Frontal cortex (tissue), 4 donors: ENCODE data around the gene RDH11. TPM values are rescaled to one million over a fixed set of nuclear protein-coding genes. Genes with fewer than 3 reads are reported as not detected.
"Not testable (repeated sequence)": the region's sequence is repeated elsewhere in the genome, so short reads cannot be mapped to it uniquely, and the experiment has no call there.

ENCODE experiments used
- DNase-seq, 2 donors: peaks; one replicate each; pipeline ENCODE4 v3.0.0; 2012; ENCODE audit warnings: low spot score in 2 of 2
- FAIRE-seq: peaks from 2 replicates; lab custom pipeline; 2012; peaks lifted over from hg19 to GRCh38; lab: Jason Lieb, UNC
- total RNA-seq: library from RNA; depleted of rRNA; stranded (reverse); fragments of >200 nt; gene quantifications from one replicate; pipeline ENCODE4 v1.2.3, GENCODE V29; 2014
- donor health status: control.
- donor health status: control.
- donor health status: control.

The RDH11 gene
- total RNA-seq, 1 donor from 2014 or later = 128 TPM

- not testable (repeated sequence) for FAIRE-seq, DNase-seq
Observed at GRCh38 chr14:67709346-67709745, 13.8 kb upstream of the RDH11 start.

- FAIRE-seq = no peak
- DNase-seq = no peak
Observed at GRCh38 chr14:67705211-67705610, 9.6 kb upstream of the RDH11 start.

- FAIRE-seq = peak; percentile 71
- DNase-seq = peak; percentile 52 to 65
Observed at GRCh38 chr14:67704484-67705089, 9.0 kb upstream of the RDH11 start.

GRCh38 chr14:67703997-67704396, 8.4 kb upstream of the RDH11 start:
- no peak for FAIRE-seq
- no peak for DNase-seq

GRCh38 chr14:67701492-67701891, 5.9 kb upstream of the RDH11 start, which contains the start of gene RDH12:
RDH12 (plus strand) TSS chr14:67701886; CDS start chr14:67722643, 20,757 bp downstream.
- not testable (repeated sequence) for FAIRE-seq, DNase-seq

- DNase-seq (no peak), FAIRE-seq (no peak)
Observed at GRCh38 chr14:67698179-67698578, 2.6 kb upstream of the RDH11 start.

GRCh38 chr14:67697006-67697405, 1.4 kb upstream of the RDH11 start:
- DNase-seq (no peak), FAIRE-seq (no peak)

GRCh38 chr14:67694791-67695393, 672 bp downstream of the RDH11 start:
- no peak for FAIRE-seq

GRCh38 chr14:67690011-67690410, 5.6 kb downstream of the RDH11 start:
- no peak for FAIRE-seq
- DNase-seq = no peak

More at GRCh38 chr14:67694791-67695393, 672 bp downstream of the RDH11 start:
- peak in 1 of 2 donors; percentile 70 for DNase-seq

- DNase-seq = no peak
- no peak for FAIRE-seq
Observed at GRCh38 chr14:67683842-67684241, 11.7 kb downstream of the RDH11 start.

GRCh38 chr14:67680941-67681340, 14.6 kb downstream of the RDH11 start:
- FAIRE-seq (no peak), DNase-seq (no peak)

- FAIRE-seq = no peak
- DNase-seq = no peak
Observed at GRCh38 chr14:67680121-67680602, 15.4 kb downstream of the RDH11 start.

GRCh38 chr14:67679006-67679405, 16.6 kb downstream of the RDH11 start:
- no peak for DNase-seq
- no peak for FAIRE-seq

- DNase-seq (no peak), FAIRE-seq (no peak)
Observed at GRCh38 chr14:67675219-67675582, 20.4 kb downstream of the RDH11 start.

GRCh38 chr14:67674480-67675218, 20.9 kb downstream of the RDH11 start, which contains the start of gene VTI1B:
VTI1B (minus strand) TSS chr14:67674632; CDS start chr14:67674489, 143 bp downstream.
- peak; percentile 80 to 85 for DNase-seq

GRCh38 chr14:67674139-67674479, 21.5 kb downstream of the RDH11 start:
- DNase-seq (peak; percentile 59 to 66), FAIRE-seq (no peak)

More at GRCh38 chr14:67674480-67675218, 20.9 kb downstream of the RDH11 start, which contains the start of gene VTI1B:
- FAIRE-seq = no peak

- DNase-seq (no peak), FAIRE-seq (no peak)
Observed at GRCh38 chr14:67673451-67673850, 22.1 kb downstream of the RDH11 start.

- DNase-seq (no peak), FAIRE-seq (no peak)
Observed at GRCh38 chr14:67668559-67668958, 27.0 kb downstream of the RDH11 start.

GRCh38 chr14:67666750-67667449, 28.7 kb downstream of the RDH11 start:
- FAIRE-seq = no peak
- DNase-seq = peak; percentile 17 to 48

GRCh38 chr14:67665868-67666267, 29.7 kb downstream of the RDH11 start:
- DNase-seq = no peak
- no peak for FAIRE-seq
